HCT116 (cell line): ENCODE results near the gene CHTF18. TPM values are rescaled to one million over a fixed set of nuclear protein-coding genes. Genes with fewer than 3 reads are reported as not detected.

Experiments
- ATAC-seq: fragments of 200-7000 bp; cut with Tn5 transposase; 2 replicates; pipeline ENCODE4 v1.9.1; 2020; ENCODE audit warnings: mild to moderate bottlenecking, moderate library complexity
- BruUV-seq: library from RNA; stranded (reverse); fragments of 400-500 nt; replicated peaks from 2 replicates; lab custom pipeline; 2021; lab: Mats Ljungman, UMichigan
- CTCF ChIA-PET: fragments of 300-600 bp; sonication (Branson Sonifier 250); formaldehyde crosslinking; loops from one replicate; lab custom pipeline; 2021; ENCODE audit warnings: antibody characterized with exemption; lab: Charles Lee
- POLR2A ChIA-PET: fragments of 300-600, 350-600 bp; sonication (Branson Sonifier 250); formaldehyde crosslinking; loops from one replicate; lab custom pipeline; 2021; ENCODE audit warnings: antibody characterized with exemption; lab: Charles Lee
- RAD21 ChIA-PET, 2 experiments: fragments of 300-600 bp; sonication (Branson Sonifier 250); formaldehyde crosslinking; loops; one replicate each; lab custom pipeline; 2023; ENCODE audit warnings: low total read pairs in 2 of 2; ENCODE audit not compliant: uncharacterized antibody in 2 of 2, unreplicated experiment in 2 of 2, low non-redundant PET in 1 of 2; lab: Charles Lee
- DNase-seq: peaks from one replicate; pipeline ENCODE4 v3.0.0-alpha.2; 2010; ENCODE audit warnings: low read depth, low spot score
- H2AFZ ChIP-seq: fragments of 200-600 bp; shearing (Covaris generic), sonication (generic); 2 replicates; pipeline ENCODE4 v1.6.1; 2017; ENCODE audit warnings: low read depth, mixed run types, mixed read lengths, antibody characterized with exemption, low read length; ENCODE audit not compliant: poor library complexity, severe bottlenecking
- H3K27ac ChIP-seq: 2 replicates; pipeline ENCODE4 v1.5.1; 2012; ENCODE audit warnings: low read depth, low read length
- H3K27me3 ChIP-seq: fragments of 200-600 bp; sonication (generic); 2 replicates; pipeline ENCODE4 v1.6.1; 2016; ENCODE audit warnings: mixed run types, low read length, mixed read lengths; ENCODE audit not compliant: insufficient read depth
- H3K36me3 ChIP-seq, 2 experiments: fragments of 200-500 bp in 1 of 2; fragments of 200-600 bp in 1 of 2; sonication (Bioruptor generic) in 1 of 2; sonication (generic) in 1 of 2; 2 replicates each; pipeline versions ENCODE4 v1.5.1 to v1.6.1; 2014 to 2016; ENCODE audit warnings: low read length in 2 of 2, inconsistent platforms in 1 of 2, mixed read lengths in 1 of 2, mixed run types in 1 of 2; ENCODE audit not compliant: insufficient read depth in 2 of 2, control insufficient read depth in 1 of 2
- H3K4me1 ChIP-seq, 2 experiments: fragments of 200-600 bp in 1 of 2; sonication (generic) in 1 of 2; 2 replicates each; pipeline versions ENCODE4 v1.5.1 to v1.6.1; 2012 to 2017; ENCODE audit warnings: low read length in 2 of 2, inconsistent platforms in 1 of 2, mild to moderate bottlenecking in 1 of 2, mixed read lengths in 1 of 2, mixed run types in 1 of 2, moderate library complexity in 1 of 2; ENCODE audit not compliant: insufficient read depth in 2 of 2, control insufficient read depth in 1 of 2
- H3K4me2 ChIP-seq: fragments of 200-600 bp; sonication (generic); 2 replicates; pipeline ENCODE4 v1.6.1; 2017; ENCODE audit warnings: mixed run types, low read length, mixed read lengths
- H3K4me3 ChIP-seq, 2 experiments: fragments of 200-600 bp in 1 of 2; sonication (generic) in 1 of 2; replicated peaks in 1 of 2; 2 replicates each; pipeline ENCODE4 v1.5.1; 2011 to 2016; ENCODE audit warnings: low read length in 2 of 2, control low read depth in 1 of 2, low read depth in 1 of 2, mild to moderate bottlenecking in 1 of 2, mixed read lengths in 1 of 2, mixed run types in 1 of 2
- H3K79me2 ChIP-seq: fragments of 200-600 bp; sonication (generic); 2 replicates; pipeline ENCODE4 v1.6.1; 2017; ENCODE audit warnings: mild to moderate bottlenecking, mixed run types, low read length, moderate library complexity, mixed read lengths; ENCODE audit not compliant: insufficient read depth
- H3K9ac ChIP-seq: fragments of 200-600 bp; sonication (generic); 2 replicates; pipeline ENCODE4 v1.6.1; 2016; ENCODE audit warnings: low read length, mixed read lengths
- H3K9me2 ChIP-seq: fragments of 200-600 bp; sonication (generic), shearing (Covaris generic); 2 replicates; pipeline ENCODE4 v1.6.1; 2017; ENCODE audit warnings: mixed run types, mild to moderate bottlenecking, moderate library complexity; ENCODE audit not compliant: insufficient read depth
- H3K9me3 ChIP-seq, 2 experiments: fragments of 200-500 bp in 1 of 2; fragments of 200-600 bp in 1 of 2; sonication (Bioruptor generic) in 1 of 2; sonication (generic) in 1 of 2; 2 replicates each; pipeline ENCODE4 v1.6.1; 2014 to 2017; ENCODE audit warnings: low read length in 2 of 2, mixed read lengths in 2 of 2, inconsistent platforms in 1 of 2, low read depth in 1 of 2, mild to moderate bottlenecking in 1 of 2, mixed run types in 1 of 2, moderate library complexity in 1 of 2; ENCODE audit not compliant: control insufficient read depth in 1 of 2, insufficient read depth in 1 of 2
- H4K20me1 ChIP-seq: fragments of 200-600 bp; sonication (generic), shearing (Covaris generic); 2 replicates; pipeline ENCODE4 v1.6.1; 2017; ENCODE audit warnings: mixed run types, mild to moderate bottlenecking, moderate library complexity; ENCODE audit not compliant: insufficient read depth
- ATF3 ChIP-seq: IDR thresholded peaks from 2 replicates; pipeline ENCODE4 v1.6.1; 2012
- CEBPB ChIP-seq: IDR thresholded peaks from 2 replicates; pipeline ENCODE4 v1.6.1; 2012; ENCODE audit warnings: low read depth
- CTCF ChIP-seq, 3 experiments: fragments of 200-600 bp in 1 of 3; sonication (generic) in 1 of 3; IDR thresholded peaks in 2 of 3; conservative IDR thresholded peaks in 1 of 3; 2 replicates each; pipeline ENCODE4 v1.5.1; 2012 to 2017; ENCODE audit warnings: low read depth in 2 of 3, low read length in 2 of 3, antibody characterized with exemption in 1 of 3, borderline replicate concordance in 1 of 3, control low read depth in 1 of 3, mild to moderate bottlenecking in 1 of 3, mixed read lengths in 1 of 3, mixed run types in 1 of 3, moderate library complexity in 1 of 3; ENCODE audit not compliant: insufficient read depth in 1 of 3
- EGR1 ChIP-seq: IDR thresholded peaks from 2 replicates; pipeline ENCODE4 v1.6.1; 2012; ENCODE audit warnings: low read depth
- ELF1 ChIP-seq: IDR thresholded peaks from 2 replicates; pipeline ENCODE4 v1.6.1; 2012; ENCODE audit warnings: low read depth, borderline replicate concordance
- EZH2 ChIP-seq: fragments of 200-600 bp; sonication (generic); IDR thresholded peaks from 2 replicates; pipeline ENCODE4 v1.6.1; 2017; ENCODE audit warnings: antibody characterized with exemption, mixed run types
- EZH2phosphoT487 ChIP-seq: fragments of 200-600 bp; IDR thresholded peaks from 2 replicates; pipeline ENCODE4 v1.6.1; 2018; ENCODE audit warnings: antibody characterized with exemption, borderline replicate concordance
- JUND ChIP-seq: IDR thresholded peaks from 2 replicates; pipeline ENCODE4 v1.6.1; 2012
- MAX ChIP-seq: IDR thresholded peaks from 2 replicates; pipeline ENCODE4 v1.6.1; 2012
- POLR2A ChIP-seq: IDR thresholded peaks from 2 replicates; pipeline ENCODE4 v1.7.0; 2011; ENCODE audit warnings: borderline replicate concordance; ENCODE audit not compliant: insufficient read depth, insufficient read length; ENCODE audit errors: extremely low read depth
- POLR2AphosphoS5 ChIP-seq: IDR thresholded peaks from 2 replicates; pipeline ENCODE4 v1.6.1; 2011; ENCODE audit warnings: mild to moderate bottlenecking, low read depth, low read length, moderate library complexity
- RAD21 ChIP-seq: IDR thresholded peaks from 2 replicates; pipeline ENCODE4 v1.6.1; 2012; ENCODE audit warnings: low read depth, mild to moderate bottlenecking
- REST ChIP-seq: IDR thresholded peaks from 2 replicates; pipeline ENCODE4 v1.6.1; 2012; ENCODE audit warnings: low read depth
- SP1 ChIP-seq: IDR thresholded peaks from 2 replicates; pipeline ENCODE4 v1.6.1; 2012; ENCODE audit warnings: low read depth
- SRF ChIP-seq: IDR thresholded peaks from 2 replicates; pipeline ENCODE4 v1.6.1; 2012; ENCODE audit warnings: low read depth
- TCF7L2 ChIP-seq: IDR thresholded peaks from 2 replicates; pipeline ENCODE4 v1.7.0; 2011; ENCODE audit warnings: borderline replicate concordance, inconsistent platforms; ENCODE audit not compliant: insufficient read depth, insufficient read length; ENCODE audit errors: extremely low read depth
- ZBTB33 ChIP-seq: IDR thresholded peaks from 2 replicates; pipeline ENCODE4 v1.6.1; 2011; ENCODE audit warnings: mild to moderate bottlenecking, low read length, moderate library complexity; ENCODE audit not compliant: insufficient replicate concordance; ENCODE audit errors: extremely low read depth
- ZFX ChIP-seq: fragments of 450-650 bp; IDR thresholded peaks from 2 replicates; pipeline ENCODE4 v1.6.1; 2017
- ZNF274 ChIP-seq: fragments of 200-500 bp; sonication (Bioruptor generic); IDR thresholded peaks from 2 replicates; pipeline ENCODE4 v1.6.1; 2014; ENCODE audit warnings: mild to moderate bottlenecking, low read depth, low read length, inconsistent platforms
- intact Hi-C: fragments of 100-400 bp; cut with micrococcal nuclease; formaldehyde crosslinking; loops from 2 replicates; pipeline ENCODE4 v1.10.0; 2022
- total RNA-seq: library from RNA; stranded (reverse); gene quantifications from one replicate; pipeline ENCODE4 v1.2.1, GENCODE V29; 2021; ENCODE audit not compliant: unreplicated experiment

CHTF18 gene
- total RNA-seq, 1 experiment from 2014 or later: 145 TPM

- H3K27me3 ChIP-seq: no peaks in the 10 kb centered on the region
- intact Hi-C loops: no loop called here
- no peak for TF ChIP-seq ZFX
- TF ChIP-seq EZH2phosphoT487: no peak
- no peak for TF ChIP-seq POLR2AphosphoS5
- TF ChIP-seq POLR2A: no peak
- no peak for TF ChIP-seq SRF
- TF ChIP-seq ZBTB33: no peak
- TF ChIP-seq MAX: no peak
- TF ChIP-seq ZNF274: no peak
- no peak for TF ChIP-seq TCF7L2
- no peak for TF ChIP-seq ELF1
- TF ChIP-seq ATF3: no peak
- no peak for TF ChIP-seq REST
- TF ChIP-seq CTCF (IDR thresholded peaks at IDR 0.05 in 2 of 3, conservative IDR thresholded peaks at IDR 0.05 in 1 of 3; ENCODE audit: borderline replicate concordance in 1 of 3, insufficient read depth in 1 of 3, low read depth in 2 of 3, low read length in 2 of 3): no peak
- no peak for TF ChIP-seq EZH2
- no peak for TF ChIP-seq CEBPB
- no peak for TF ChIP-seq EGR1
- no peak for TF ChIP-seq JUND
- no peak for TF ChIP-seq SP1
- no peak for TF ChIP-seq RAD21
- TF ChIP-seq, all 23 proteins: peak for 0
- no peak overlapping the region for H2AFZ ChIP-seq
- H3K4me3 ChIP-seq: no peak overlapping the region
- H3K9ac ChIP-seq: no peak overlapping the region
- no peaks in the 10 kb centered on the region for H4K20me1 ChIP-seq
- peaks cover 7 to 11% of the 10 kb centered on the region in 2 experiments; a peak in 3 of 4 replicates for H3K36me3 ChIP-seq
- ATAC-seq: no peak
- no peaks in the 10 kb centered on the region for H3K79me2 ChIP-seq
- no peaks in the 10 kb centered on the region for H3K9me2 ChIP-seq
- H3K4me1 ChIP-seq: peaks cover 18 to 20% of the 10 kb centered on the region in 2 experiments
- H3K4me2 ChIP-seq: no peak overlapping the region
- POLR2A ChIA-PET: no interaction called here
- CTCF ChIA-PET: no interaction called here
- no peaks in the 10 kb centered on the region for H3K9me3 ChIP-seq
- no peak for DNase-seq
- no peak overlapping the region for H3K27ac ChIP-seq
- BruUV-seq: no TSS peak
- RAD21 ChIA-PET: no interaction called here
Measured at GRCh38 chr16:769184-769784, 19.1 kb upstream of the CHTF18 start.
